HEK293 (cell line): ENCODE results near the gene TFDP1.

ENCODE experiments used
- CTCF ChIA-PET: fragments of 350-600 bp; formaldehyde crosslinking; extraction: SDS; loops from one replicate; lab custom pipeline; 2021; ENCODE audit warnings: antibody characterized with exemption; lab: Yijun Ruan, JAX
- POLR2A ChIA-PET: fragments of 300-600 bp; formaldehyde crosslinking; extraction: SDS; loops from one replicate; lab custom pipeline; 2020; ENCODE audit warnings: antibody characterized with exemption, inconsistent platforms; lab: Yijun Ruan, JAX
- H3K27ac ChIP-seq: fragments of 200-500 bp; sonication (Bioruptor generic); 2 replicates; pipeline ENCODE4 v1.5.1; 2014; ENCODE audit warnings: low read depth, low read length, control low read depth, inconsistent platforms; ENCODE audit errors: extremely low read depth
- H3K36me3 ChIP-seq, 2 experiments: fragments of 200-500 bp in 1 of 2; sonication (Bioruptor generic) in 1 of 2; 1 replicate in 1 of 2; 2 replicates in 1 of 2; pipeline ENCODE4 v1.5.1; 2014 to 2017; ENCODE audit warnings: inconsistent platforms in 2 of 2, low read length in 2 of 2; ENCODE audit not compliant: control insufficient read depth in 2 of 2, insufficient read depth in 1 of 2
- H3K4me1 ChIP-seq: fragments of 200-500 bp; sonication (Bioruptor generic); 2 replicates; pipeline ENCODE4 v1.5.1; 2014; ENCODE audit warnings: mild to moderate bottlenecking, low read length, inconsistent platforms; ENCODE audit not compliant: control insufficient read depth, insufficient read depth
- H3K4me3 ChIP-seq: 2 replicates; pipeline ENCODE4 v1.5.1; 2011; ENCODE audit warnings: low read depth, mild to moderate bottlenecking, control low read depth, low read length, moderate library complexity
- H3K9me3 ChIP-seq: fragments of 200-500 bp; sonication (Bioruptor generic); 2 replicates; pipeline ENCODE4 v1.5.1; 2014; ENCODE audit warnings: low read depth, low read length, inconsistent platforms; ENCODE audit not compliant: control insufficient read depth, insufficient read depth
- BCL11A ChIP-seq: fragments of 450-650 bp; formaldehyde crosslinking; IDR thresholded peaks from 2 replicates; pipeline ENCODE4 v1.5.1; 2016; ENCODE audit warnings: low read depth, missing biosample characterization, missing genetic modification characterization
- GFI1B ChIP-seq: fragments of 450-650 bp; formaldehyde crosslinking; IDR thresholded peaks from 2 replicates; pipeline ENCODE4 v1.5.1; 2016; ENCODE audit warnings: missing biosample characterization, missing genetic modification characterization
- GLIS2 ChIP-seq: fragments of 450-650 bp; formaldehyde crosslinking; IDR thresholded peaks from 2 replicates; pipeline ENCODE4 v1.5.1; 2016; ENCODE audit warnings: missing biosample characterization, missing genetic modification characterization
- HOXA7 ChIP-seq: sonication (generic); formaldehyde crosslinking; IDR thresholded peaks from 2 replicates; pipeline ENCODE4 v1.8.1; 2022; ENCODE audit warnings: missing genetic modification reagents, borderline replicate concordance
- HOXD13 ChIP-seq: sonication (generic); formaldehyde crosslinking; IDR thresholded peaks from 2 replicates; pipeline ENCODE4 v1.8.0; 2022; ENCODE audit warnings: missing genetic modification reagents, borderline replicate concordance
- KLF1 ChIP-seq: fragments of 450-650 bp; formaldehyde crosslinking; IDR thresholded peaks from 2 replicates; pipeline ENCODE4 v1.5.1; 2016; ENCODE audit warnings: missing biosample characterization, missing genetic modification characterization
- KLF8 ChIP-seq: fragments of 450-650 bp; formaldehyde crosslinking; IDR thresholded peaks from 2 replicates; pipeline ENCODE4 v1.5.1; 2016; ENCODE audit warnings: missing biosample characterization, missing genetic modification characterization
- MZF1 ChIP-seq: fragments of 450-650 bp; formaldehyde crosslinking; IDR thresholded peaks from 2 replicates; pipeline ENCODE4 v1.5.1; 2017; ENCODE audit warnings: missing biosample characterization, missing genetic modification characterization, borderline replicate concordance
- SALL2 ChIP-seq: fragments of 450-650 bp; formaldehyde crosslinking; IDR thresholded peaks from 2 replicates; pipeline ENCODE4 v1.5.0; 2017; ENCODE audit warnings: missing biosample characterization, mild to moderate bottlenecking, missing genetic modification characterization, borderline replicate concordance
- SETDB1 ChIP-seq: IDR thresholded peaks from one replicate; pipeline ENCODE4 v1.6.1; 2017; ENCODE audit warnings: mild to moderate bottlenecking, low read length, moderate library complexity, mixed read lengths; ENCODE audit not compliant: insufficient read length
- SP2 ChIP-seq: fragments of 450-650 bp; formaldehyde crosslinking; IDR thresholded peaks from 2 replicates; pipeline ENCODE4 v1.5.1; 2016; ENCODE audit warnings: missing biosample characterization, missing genetic modification characterization
- SP3 ChIP-seq: fragments of 450-650 bp; formaldehyde crosslinking; IDR thresholded peaks from 2 replicates; pipeline ENCODE4 v1.5.1; 2016; ENCODE audit warnings: missing biosample characterization, missing genetic modification characterization
- TCF7L2 ChIP-seq: IDR thresholded peaks from 2 replicates; pipeline ENCODE4 v1.6.1; 2011; ENCODE audit warnings: low read depth, mild to moderate bottlenecking, inconsistent platforms, low read length, moderate library complexity, borderline replicate concordance
- ZBTB17 ChIP-seq: fragments of 450-650 bp; formaldehyde crosslinking; IDR thresholded peaks from 2 replicates; pipeline ENCODE4 v1.5.1; 2016; ENCODE audit warnings: missing biosample characterization, missing genetic modification characterization
- ZEB2 ChIP-seq: fragments of 450-650 bp; formaldehyde crosslinking; IDR thresholded peaks from 2 replicates; pipeline ENCODE4 v1.5.1; 2016; ENCODE audit warnings: missing biosample characterization, missing genetic modification characterization
- ZFHX2 ChIP-seq: fragments of 450-650 bp; formaldehyde crosslinking; conservative IDR thresholded peaks from 2 replicates; pipeline ENCODE4 v1.5.1; 2016; ENCODE audit warnings: missing biosample characterization, missing genetic modification characterization
- ZNF133 ChIP-seq: fragments of 450-650 bp; formaldehyde crosslinking; IDR thresholded peaks from 2 replicates; pipeline ENCODE4 v1.5.1; 2016; ENCODE audit warnings: missing biosample characterization, missing genetic modification characterization
- ZNF202 ChIP-seq: fragments of 450-650 bp; formaldehyde crosslinking; IDR thresholded peaks from 2 replicates; pipeline ENCODE4 v1.5.1; 2016; ENCODE audit warnings: missing biosample characterization, missing genetic modification characterization, borderline replicate concordance
- ZNF221 ChIP-seq: fragments of 450-650 bp; formaldehyde crosslinking; IDR thresholded peaks from 2 replicates; pipeline ENCODE4 v1.5.1; 2017; ENCODE audit warnings: missing biosample characterization, missing genetic modification characterization, borderline replicate concordance
- ZNF223 ChIP-seq: fragments of 450-650 bp; formaldehyde crosslinking; IDR thresholded peaks from 2 replicates; pipeline ENCODE4 v1.5.1; 2016; ENCODE audit warnings: missing biosample characterization, missing genetic modification characterization
- ZNF311 ChIP-seq: fragments of 450-650 bp; formaldehyde crosslinking; IDR thresholded peaks from 2 replicates; pipeline ENCODE4 v1.5.1; 2017; ENCODE audit warnings: missing biosample characterization, missing genetic modification characterization, borderline replicate concordance
- ZNF341 ChIP-seq: fragments of 450-650 bp; formaldehyde crosslinking; IDR thresholded peaks from 2 replicates; pipeline ENCODE4; 2016; ENCODE audit warnings: low read depth, missing biosample characterization, missing genetic modification characterization
- ZNF366 ChIP-seq: fragments of 450-650 bp; formaldehyde crosslinking; conservative IDR thresholded peaks from 2 replicates; pipeline ENCODE4 v1.5.1; 2016; ENCODE audit warnings: missing biosample characterization, missing genetic modification characterization
- ZNF473 ChIP-seq: fragments of 450-650 bp; formaldehyde crosslinking; IDR thresholded peaks from 2 replicates; pipeline ENCODE4 v1.5.1; 2017; ENCODE audit warnings: missing biosample characterization, missing genetic modification characterization
- ZNF501 ChIP-seq: fragments of 450-650 bp; formaldehyde crosslinking; IDR thresholded peaks from 2 replicates; pipeline ENCODE4 v1.5.1; 2016; ENCODE audit warnings: missing biosample characterization, missing genetic modification characterization
- ZNF596 ChIP-seq: fragments of 450-650 bp; IDR thresholded peaks from 2 replicates; pipeline ENCODE4 v1.5.0; 2018; ENCODE audit warnings: missing biosample characterization, mild to moderate bottlenecking, missing genetic modification characterization, moderate library complexity
- ZNF658 ChIP-seq: fragments of 450-650 bp; formaldehyde crosslinking; IDR thresholded peaks from 2 replicates; pipeline ENCODE4; 2016; ENCODE audit warnings: missing biosample characterization, missing genetic modification characterization
- ZNF660 ChIP-seq: fragments of 450-650 bp; IDR thresholded peaks from 2 replicates; pipeline ENCODE4 v1.5.1; 2018; ENCODE audit warnings: missing biosample characterization, mild to moderate bottlenecking, missing genetic modification characterization
- ZNF664 ChIP-seq: fragments of 450-650 bp; formaldehyde crosslinking; IDR thresholded peaks from 2 replicates; pipeline ENCODE4 v1.5.1; 2016; ENCODE audit warnings: missing biosample characterization, missing genetic modification characterization
- ZNF677 ChIP-seq: fragments of 450-650 bp; IDR thresholded peaks from 2 replicates; pipeline ENCODE4 v1.5.0; 2018; ENCODE audit warnings: missing biosample characterization, mild to moderate bottlenecking, missing genetic modification characterization, moderate library complexity
- ZNF747 ChIP-seq: fragments of 450-650 bp; formaldehyde crosslinking; IDR thresholded peaks from 2 replicates; pipeline ENCODE4 v1.5.1; 2016; ENCODE audit warnings: missing biosample characterization, missing genetic modification characterization
- ZNF792 ChIP-seq: fragments of 450-650 bp; formaldehyde crosslinking; IDR thresholded peaks from 2 replicates; pipeline ENCODE4 v1.5.1; 2016; ENCODE audit warnings: missing biosample characterization, missing genetic modification characterization
- ZSCAN16 ChIP-seq: fragments of 450-650 bp; formaldehyde crosslinking; IDR thresholded peaks from 2 replicates; pipeline ENCODE4 v1.5.1; 2016; ENCODE audit warnings: missing biosample characterization, missing genetic modification characterization
- ZSCAN4 ChIP-seq: fragments of 450-650 bp; formaldehyde crosslinking; IDR thresholded peaks from 2 replicates; pipeline ENCODE4 v1.5.1; 2017; ENCODE audit warnings: missing biosample characterization, missing genetic modification characterization

Gene TFDP1

GRCh38 chr13:113646376-113646775, 61.8 kb downstream of the TFDP1 start (continued):
- TF ChIP-seq ZSCAN16 (tag by site-specific recombination) = no peak
- TF ChIP-seq ZNF677 (tag by site-specific recombination) = no peak
- no peak for TF ChIP-seq MZF1 (tag by site-specific recombination)
- TF ChIP-seq GLIS2 (tag by site-specific recombination) = no peak

- TF ChIP-seq SP3 (tag by site-specific recombination) (no peak), ZNF473 (tag by site-specific recombination) (no peak), ZEB2 (tag by site-specific recombination) (no peak), ZNF366 (tag by site-specific recombination) (no peak), SETDB1 (no peak), ZNF221 (tag by site-specific recombination) (no peak), ZNF596 (no peak), ZNF341 (tag by site-specific recombination) (no peak), ZNF658 (tag by site-specific recombination) (no peak), ZNF202 (tag by site-specific recombination) (no peak), ZNF223 (tag by site-specific recombination) (no peak), SALL2 (no peak), ZNF664 (no peak)
- TF ChIP-seq, all 188 proteins: peak for 0
- no peak overlapping the region for H3K4me3 ChIP-seq
- H3K27ac ChIP-seq = no peak overlapping the region
- no peaks in the 10 kb centered on the region for H3K4me1 ChIP-seq
- no peaks in the 10 kb centered on the region for H3K9me3 ChIP-seq
- peaks cover 0 to 6% of the 10 kb centered on the region in 2 experiments; a peak in 1 of 3 replicates for H3K36me3 ChIP-seq
- POLR2A ChIA-PET = no interaction called here
- CTCF ChIA-PET = no interaction called here
These were observed 62.4 kb downstream of the TFDP1 start for GRCh38 chr13:113646921-113647340.

GRCh38 chr13:113647351-113648215, 63.0 kb downstream of the TFDP1 start:
- POLR2A ChIA-PET = interaction anchor here (0.6 kb wide), 1 partner anchor 279 kb away, joined by 3 read pairs; no protein-coding TSS in a partner anchor
- no peaks in the 10 kb centered on the region for H3K4me1 ChIP-seq
- H3K9me3 ChIP-seq = no peaks in the 10 kb centered on the region
- H3K4me3 ChIP-seq = no peak overlapping the region
- CTCF ChIA-PET = no interaction called here
- H3K36me3 ChIP-seq = no peaks in the 10 kb centered on the region
- no peak overlapping the region for H3K27ac ChIP-seq
- TF ChIP-seq ZNF660 (tag by site-specific recombination) (no peak), GFI1B (no peak), HOXD13 (CRISPR knock-in tag) (no peak), ZNF133 (tag by site-specific recombination) (peak; percentile 65), ZNF792 (tag by site-specific recombination) (no peak), ZNF311 (tag by site-specific recombination) (no peak), ZFHX2 (tag by site-specific recombination) (0 out of 2 replicates have a peak, but pooled peaks have one; percentile 25), BCL11A (0 out of 2 replicates have a peak, but pooled peaks have one; percentile 41), SP2 (tag by site-specific recombination) (no peak), HOXA7 (CRISPR knock-in tag) (no peak), ZBTB17 (tag by site-specific recombination) (no peak), ZSCAN4 (tag by site-specific recombination) (no peak), MZF1 (tag by site-specific recombination) (no peak), TCF7L2 (no peak), ZNF341 (tag by site-specific recombination) (no peak), KLF1 (tag by site-specific recombination) (peak; percentile 75), ZNF202 (tag by site-specific recombination) (no peak), ZNF501 (tag by site-specific recombination) (no peak), KLF8 (tag by site-specific recombination) (no peak), ZNF747 (tag by site-specific recombination) (no peak)
